Ishikawa (cell line): ENCODE results near the gene RPRD2.
A peak's percentile ranks its signal among the peaks of the same experiment; 100 is the strongest.

Experiments
- CEBPB ChIP-seq: IDR thresholded peaks from 2 replicates; pipeline ENCODE4 v1.6.1; 2012
- CREB1 ChIP-seq: IDR thresholded peaks from 2 replicates; pipeline ENCODE4 v1.6.1; 2012; ENCODE audit warnings: low read depth
- EGR1 ChIP-seq: IDR thresholded peaks from 2 replicates; pipeline ENCODE4 v1.6.1; 2012
- EP300 ChIP-seq: IDR thresholded peaks from 2 replicates; pipeline ENCODE4 v1.6.1; 2012; ENCODE audit warnings: borderline replicate concordance
- FOXM1 ChIP-seq: IDR thresholded peaks from 2 replicates; pipeline ENCODE4 v1.6.1; 2012; ENCODE audit warnings: low read depth, borderline replicate concordance
- NFIC ChIP-seq: IDR thresholded peaks from 2 replicates; pipeline ENCODE4 v1.6.1; 2012
- RAD21 ChIP-seq: IDR thresholded peaks from 2 replicates; pipeline ENCODE4 v1.6.1; 2012; ENCODE audit warnings: low read depth
- TAF1 ChIP-seq: IDR thresholded peaks from 2 replicates; pipeline ENCODE4 v1.6.1; 2012; ENCODE audit warnings: low read depth, mild to moderate bottlenecking
- TCF12 ChIP-seq: IDR thresholded peaks from 2 replicates; pipeline ENCODE4 v1.6.1; 2012; ENCODE audit warnings: low read depth
- TEAD4 ChIP-seq: IDR thresholded peaks from 2 replicates; pipeline ENCODE4 v1.6.1; 2012
- YY1 ChIP-seq: IDR thresholded peaks from 2 replicates; pipeline ENCODE4 v1.6.1; 2012; ENCODE audit warnings: low read depth
- ZBTB7A ChIP-seq: IDR thresholded peaks from 2 replicates; pipeline ENCODE4 v1.6.1; 2012; ENCODE audit warnings: low read depth
- TF ChIP-seq, protein P1 (sequence below): IDR thresholded peaks from 2 replicates; pipeline ENCODE4 v1.6.1; 2012; ENCODE audit warnings: low read depth, mild to moderate bottlenecking
- TF ChIP-seq, protein P2 (sequence below): IDR thresholded peaks from 2 replicates; pipeline ENCODE4 v1.6.1; 2012
- TF ChIP-seq, protein P3 (sequence below): IDR thresholded peaks from 2 replicates; pipeline ENCODE4 v1.6.1; 2012

RPRD2 gene

DNA sequence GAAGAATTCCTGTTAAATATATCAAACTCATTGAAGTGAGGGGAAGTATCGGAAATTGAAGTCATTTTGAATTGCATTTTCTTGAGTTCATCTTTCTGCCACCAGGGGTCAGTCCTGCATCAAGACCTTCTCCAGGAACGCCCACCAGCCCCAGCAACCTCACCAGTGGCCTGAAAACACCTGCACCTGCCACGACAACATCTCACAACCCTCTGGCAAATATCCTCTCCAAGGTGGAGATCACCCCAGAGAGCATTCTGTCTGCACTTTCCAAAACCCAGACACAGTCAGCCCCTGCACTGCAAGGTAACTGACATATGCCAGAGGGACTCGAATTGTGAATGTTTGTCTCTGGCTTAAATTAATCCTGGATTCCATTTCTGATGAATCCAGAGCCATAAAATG lies 100.5 kb downstream of the RPRD2 start:
- TF ChIP-seq RAD21: peak; percentile 74
- TF ChIP-seq CEBPB: no peak

DNA sequence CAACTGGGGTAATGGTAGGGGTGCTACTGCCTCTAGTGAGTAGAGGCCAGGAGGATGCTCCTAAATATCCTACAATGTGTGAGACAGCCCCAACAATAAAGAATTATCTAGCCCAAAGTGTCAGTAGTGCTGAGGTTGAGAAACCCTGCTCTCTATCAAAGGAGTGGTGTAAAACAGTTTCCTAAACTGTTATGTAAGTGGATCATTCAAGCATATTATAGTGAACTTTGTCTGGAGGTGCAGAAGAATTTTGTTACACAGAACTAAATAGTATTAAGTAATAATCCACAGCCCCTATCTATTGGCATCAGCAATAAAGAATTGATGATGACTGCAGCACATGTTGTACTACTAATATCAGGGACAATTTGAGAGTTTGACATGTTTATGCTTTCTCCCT lies 103.0 kb downstream of the RPRD2 start:
- TF ChIP-seq EP300 (no peak), TCF12 (no peak), ZBTB7A (no peak), TEAD4 (no peak), EGR1 (no peak), TAF1 (no peak), CREB1 (no peak), CEBPB (no peak), YY1 (no peak)
- TF ChIP-seq, protein P1, sequence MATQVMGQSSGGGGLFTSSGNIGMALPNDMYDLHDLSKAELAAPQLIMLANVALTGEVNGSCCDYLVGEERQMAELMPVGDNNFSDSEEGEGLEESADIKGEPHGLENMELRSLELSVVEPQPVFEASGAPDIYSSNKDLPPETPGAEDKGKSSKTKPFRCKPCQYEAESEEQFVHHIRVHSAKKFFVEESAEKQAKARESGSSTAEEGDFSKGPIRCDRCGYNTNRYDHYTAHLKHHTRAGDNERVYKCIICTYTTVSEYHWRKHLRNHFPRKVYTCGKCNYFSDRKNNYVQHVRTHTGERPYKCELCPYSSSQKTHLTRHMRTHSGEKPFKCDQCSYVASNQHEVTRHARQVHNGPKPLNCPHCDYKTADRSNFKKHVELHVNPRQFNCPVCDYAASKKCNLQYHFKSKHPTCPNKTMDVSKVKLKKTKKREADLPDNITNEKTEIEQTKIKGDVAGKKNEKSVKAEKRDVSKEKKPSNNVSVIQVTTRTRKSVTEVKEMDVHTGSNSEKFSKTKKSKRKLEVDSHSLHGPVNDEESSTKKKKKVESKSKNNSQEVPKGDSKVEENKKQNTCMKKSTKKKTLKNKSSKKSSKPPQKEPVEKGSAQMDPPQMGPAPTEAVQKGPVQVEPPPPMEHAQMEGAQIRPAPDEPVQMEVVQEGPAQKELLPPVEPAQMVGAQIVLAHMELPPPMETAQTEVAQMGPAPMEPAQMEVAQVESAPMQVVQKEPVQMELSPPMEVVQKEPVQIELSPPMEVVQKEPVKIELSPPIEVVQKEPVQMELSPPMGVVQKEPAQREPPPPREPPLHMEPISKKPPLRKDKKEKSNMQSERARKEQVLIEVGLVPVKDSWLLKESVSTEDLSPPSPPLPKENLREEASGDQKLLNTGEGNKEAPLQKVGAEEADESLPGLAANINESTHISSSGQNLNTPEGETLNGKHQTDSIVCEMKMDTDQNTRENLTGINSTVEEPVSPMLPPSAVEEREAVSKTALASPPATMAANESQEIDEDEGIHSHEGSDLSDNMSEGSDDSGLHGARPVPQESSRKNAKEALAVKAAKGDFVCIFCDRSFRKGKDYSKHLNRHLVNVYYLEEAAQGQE: no peak
- TF ChIP-seq, protein P2, sequence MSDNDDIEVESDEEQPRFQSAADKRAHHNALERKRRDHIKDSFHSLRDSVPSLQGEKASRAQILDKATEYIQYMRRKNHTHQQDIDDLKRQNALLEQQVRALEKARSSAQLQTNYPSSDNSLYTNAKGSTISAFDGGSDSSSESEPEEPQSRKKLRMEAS: no peak

DNA sequence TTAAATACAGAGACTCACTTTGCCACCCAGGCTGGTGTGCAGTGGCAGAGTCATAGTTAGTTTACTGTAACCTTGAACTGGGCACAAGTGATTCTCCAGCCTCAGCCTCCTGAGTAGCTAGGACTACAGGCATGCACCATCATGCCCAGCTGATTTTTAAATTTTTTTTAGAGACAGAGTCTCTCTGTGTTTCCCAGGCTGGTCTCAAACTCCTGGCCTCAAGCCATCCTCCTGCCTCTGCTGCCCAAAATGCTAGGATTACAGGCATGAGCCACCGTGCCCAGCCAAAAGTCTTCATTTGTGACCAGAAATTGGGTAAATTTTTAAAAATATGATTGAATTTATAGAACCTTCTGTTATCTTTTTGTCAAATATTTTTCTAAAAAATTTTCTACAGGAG lies 105.3 kb downstream of the RPRD2 start:
- TF ChIP-seq RAD21 (no peak), ZBTB7A (no peak), TAF1 (no peak), TCF12 (no peak), NFIC (no peak), CEBPB (no peak), CREB1 (no peak), EP300 (no peak), FOXM1 (no peak), YY1 (no peak)
- TF ChIP-seq, protein P3, sequence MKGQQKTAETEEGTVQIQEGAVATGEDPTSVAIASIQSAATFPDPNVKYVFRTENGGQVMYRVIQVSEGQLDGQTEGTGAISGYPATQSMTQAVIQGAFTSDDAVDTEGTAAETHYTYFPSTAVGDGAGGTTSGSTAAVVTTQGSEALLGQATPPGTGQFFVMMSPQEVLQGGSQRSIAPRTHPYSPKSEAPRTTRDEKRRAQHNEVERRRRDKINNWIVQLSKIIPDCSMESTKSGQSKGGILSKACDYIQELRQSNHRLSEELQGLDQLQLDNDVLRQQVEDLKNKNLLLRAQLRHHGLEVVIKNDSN: no peak
- TF ChIP-seq, protein P1: no peak
- TF ChIP-seq, protein P2: no peak

DNA sequence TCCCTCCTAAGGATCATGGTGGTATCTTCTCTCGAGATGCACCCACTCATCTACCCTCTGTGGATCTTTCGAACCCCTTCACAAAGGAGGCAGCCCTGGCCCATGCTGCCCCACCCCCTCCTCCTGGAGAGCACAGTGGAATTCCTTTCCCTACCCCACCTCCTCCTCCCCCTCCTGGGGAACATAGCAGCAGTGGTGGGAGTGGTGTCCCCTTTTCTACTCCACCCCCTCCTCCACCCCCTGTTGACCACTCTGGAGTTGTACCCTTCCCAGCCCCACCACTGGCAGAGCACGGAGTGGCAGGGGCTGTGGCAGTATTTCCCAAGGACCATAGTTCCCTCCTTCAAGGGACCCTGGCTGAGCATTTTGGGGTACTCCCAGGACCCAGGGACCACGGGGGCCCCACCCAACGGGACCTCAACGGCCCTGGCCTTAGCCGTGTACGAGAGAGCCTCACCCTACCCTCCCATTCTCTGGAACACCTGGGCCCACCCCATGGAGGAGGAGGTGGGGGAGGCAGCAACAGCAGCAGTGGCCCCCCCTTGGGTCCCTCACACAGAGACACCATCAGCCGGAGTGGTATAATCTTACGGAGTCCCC lies 108.8 kb downstream of the RPRD2 start:
- no peak for TF ChIP-seq EGR1
- TF ChIP-seq TEAD4: no peak
- TF ChIP-seq TAF1: no peak
- TF ChIP-seq EP300: no peak
- no peak for TF ChIP-seq FOXM1
- TF ChIP-seq, protein P2: no peak
- no peak for TF ChIP-seq CEBPB
- TF ChIP-seq NFIC: no peak
- TF ChIP-seq, protein P3: no peak
- TF ChIP-seq RAD21: no peak
- no peak for TF ChIP-seq TCF12
- no peak for TF ChIP-seq YY1
- no peak for TF ChIP-seq ZBTB7A
- TF ChIP-seq, protein P1: no peak
- no peak for TF ChIP-seq CREB1

DNA sequence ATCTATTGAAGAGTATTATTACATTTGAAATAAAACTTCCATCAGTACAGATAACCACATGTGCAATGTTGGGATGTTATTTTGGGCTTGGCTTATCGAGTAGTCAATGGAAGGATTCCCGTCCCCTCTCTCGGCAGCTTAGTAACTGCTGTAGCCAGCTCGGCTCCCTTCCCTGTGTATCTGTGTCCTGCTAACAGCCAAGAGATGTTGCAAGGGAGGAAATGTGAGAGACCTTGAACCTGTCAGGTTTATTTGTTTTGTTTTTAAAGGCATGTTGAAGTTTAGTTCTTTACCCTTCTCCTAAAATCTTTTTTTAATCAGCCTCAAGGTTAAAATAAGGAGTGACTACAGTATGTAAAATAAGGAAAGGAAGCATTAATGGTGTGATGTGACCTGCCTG lies 109.7 kb downstream of the RPRD2 start:
- no peak for TF ChIP-seq NFIC
- TF ChIP-seq FOXM1: no peak
- TF ChIP-seq, protein P2: no peak
- no peak for TF ChIP-seq YY1
- TF ChIP-seq CEBPB: no peak
- no peak for TF ChIP-seq CREB1
- TF ChIP-seq, protein P1: no peak
- no peak for TF ChIP-seq TCF12
- TF ChIP-seq, protein P3: no peak
- no peak for TF ChIP-seq EP300
